ENCODE results near the gene ASNS.

DNA sequence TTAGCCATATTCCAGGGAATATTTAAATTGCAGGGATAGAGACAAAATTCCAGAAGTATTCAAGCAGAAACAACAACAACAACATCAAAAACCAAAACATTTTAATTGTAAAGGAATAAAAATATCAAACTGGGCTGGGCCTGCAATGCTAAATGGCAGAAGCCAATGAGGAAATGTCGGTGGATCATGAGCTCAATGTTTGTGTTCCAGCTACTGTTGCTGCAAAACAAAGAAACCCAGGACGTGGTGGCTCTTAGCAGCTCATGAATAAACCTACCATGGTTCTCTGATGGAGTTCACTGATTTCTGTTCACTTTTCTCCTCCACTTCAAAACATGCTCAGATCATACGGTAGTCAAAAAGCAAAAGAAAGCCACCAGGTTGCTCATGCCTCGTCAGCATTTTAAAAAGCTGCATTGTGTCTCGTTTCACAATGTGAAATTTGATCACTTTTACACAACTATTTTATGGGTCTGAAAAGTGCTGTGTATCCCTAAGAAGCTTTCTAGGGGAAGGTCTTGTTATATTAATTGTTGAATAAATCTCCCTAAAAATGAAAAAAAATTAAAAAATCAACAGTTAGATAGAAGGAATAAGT, 54.0 kb downstream of the ASNS start:
- TF ChIP-seq, protein P1, sequence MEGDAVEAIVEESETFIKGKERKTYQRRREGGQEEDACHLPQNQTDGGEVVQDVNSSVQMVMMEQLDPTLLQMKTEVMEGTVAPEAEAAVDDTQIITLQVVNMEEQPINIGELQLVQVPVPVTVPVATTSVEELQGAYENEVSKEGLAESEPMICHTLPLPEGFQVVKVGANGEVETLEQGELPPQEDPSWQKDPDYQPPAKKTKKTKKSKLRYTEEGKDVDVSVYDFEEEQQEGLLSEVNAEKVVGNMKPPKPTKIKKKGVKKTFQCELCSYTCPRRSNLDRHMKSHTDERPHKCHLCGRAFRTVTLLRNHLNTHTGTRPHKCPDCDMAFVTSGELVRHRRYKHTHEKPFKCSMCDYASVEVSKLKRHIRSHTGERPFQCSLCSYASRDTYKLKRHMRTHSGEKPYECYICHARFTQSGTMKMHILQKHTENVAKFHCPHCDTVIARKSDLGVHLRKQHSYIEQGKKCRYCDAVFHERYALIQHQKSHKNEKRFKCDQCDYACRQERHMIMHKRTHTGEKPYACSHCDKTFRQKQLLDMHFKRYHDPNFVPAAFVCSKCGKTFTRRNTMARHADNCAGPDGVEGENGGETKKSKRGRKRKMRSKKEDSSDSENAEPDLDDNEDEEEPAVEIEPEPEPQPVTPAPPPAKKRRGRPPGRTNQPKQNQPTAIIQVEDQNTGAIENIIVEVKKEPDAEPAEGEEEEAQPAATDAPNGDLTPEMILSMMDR (IDR thresholded peaks at IDR 0.05), result no peak
- TF ChIP-seq POLR2AphosphoS5 (IDR thresholded peaks at IDR 0.05) (no peak), POLR2A (IDR thresholded peaks at IDR 0.05) (no peak)

Data from sigmoid colon (tissue), 4 donors.